K562 (cell line): Measurements from ENCODE around the gene DLGAP3. TPM values are rescaled to one million over a fixed set of nuclear protein-coding genes. Genes with fewer than 3 reads are reported as not detected.

ENCODE experiments used
- ATAC-seq: fragments of 200-7000 bp; cut with Tn5 transposase; 3 replicates; pipeline ENCODE4 v1.9.1; 2020; ENCODE audit warnings: moderate library complexity
- BruUV-seq: library from RNA; stranded (reverse); fragments of 400-500 nt; replicated peaks from 2 replicates; lab custom pipeline; 2021; lab: Mats Ljungman, UMichigan
- CTCF ChIA-PET: fragments of 300-600 bp; formaldehyde crosslinking; extraction: SDS; loops from one replicate; lab custom pipeline; 2021; ENCODE audit warnings: low intra/inter-chr PET ratio; lab: Yijun Ruan, JAX
- POLR2A ChIA-PET: fragments of 300-600, 350-650 bp; sonication (Branson Sonifier 250); formaldehyde crosslinking; extraction: SDS; loops from one replicate; lab custom pipeline; 2021; ENCODE audit warnings: antibody characterized with exemption, inconsistent platforms; lab: Yijun Ruan, JAX
- DNase-seq, 4 experiments: peaks; one replicate each; pipeline versions ENCODE4 v3.0.0 to v3.0.0-alpha.2; 2011 to 2018; ENCODE audit warnings: low spot score in 3 of 4, mixed read lengths in 3 of 4; ENCODE audit errors: extremely low read depth in 1 of 4
- FAIRE-seq: peaks from 2 replicates; lab custom pipeline; 2011; peaks lifted over from hg19 to GRCh38; lab: Jason Lieb, UNC
- H2AFZ ChIP-seq: 2 replicates; pipeline ENCODE4 v1.6.0; 2011; ENCODE audit warnings: low read depth, low read length, control low read depth, inconsistent platforms
- H3K27ac ChIP-seq: fragments of 200-600 bp; 3 replicates; pipeline ENCODE4 v1.8.0; 2011; ENCODE audit warnings: low read depth, mild to moderate bottlenecking, control low read depth, inconsistent platforms, low read length, moderate library complexity, mixed read lengths; ENCODE audit errors: extremely low read depth
- H3K27me3 ChIP-seq, 2 experiments: fragments of 300-600 bp in 1 of 2; 2 replicates in 1 of 2; 3 replicates in 1 of 2; pipeline versions ENCODE4 v1.6.0 to v1.8.0; 2011; ENCODE audit warnings: inconsistent platforms in 2 of 2, low read length in 2 of 2, mild to moderate bottlenecking in 1 of 2, mixed read lengths in 1 of 2, moderate library complexity in 1 of 2; ENCODE audit not compliant: control insufficient read depth in 2 of 2, insufficient read depth in 2 of 2
- H3K36me3 ChIP-seq: fragments of 300-600 bp; 3 replicates; pipeline ENCODE4 v1.8.0; 2011; ENCODE audit warnings: mild to moderate bottlenecking, low read length, inconsistent platforms; ENCODE audit not compliant: control insufficient read depth, insufficient read depth
- H3K4me1 ChIP-seq, 2 experiments: fragments of 200-600 bp in 1 of 2; replicated peaks in 1 of 2; 2 replicates in 1 of 2; 3 replicates in 1 of 2; pipeline versions ENCODE4 v1.5.1 to v1.8.0; 2011; ENCODE audit warnings: inconsistent platforms in 2 of 2, low read length in 2 of 2, mild to moderate bottlenecking in 1 of 2, mixed read lengths in 1 of 2, moderate library complexity in 1 of 2; ENCODE audit not compliant: control insufficient read depth in 2 of 2, insufficient read depth in 2 of 2
- H3K4me2 ChIP-seq: 2 replicates; pipeline ENCODE4 v1.6.1; 2011; ENCODE audit warnings: low read length, control low read depth, inconsistent platforms, mixed read lengths; ENCODE audit not compliant: insufficient read depth
- H3K4me3 ChIP-seq: fragments of 200-600 bp; sonication (generic), shearing (Covaris generic); 2 replicates; pipeline ENCODE4 v1.5.1; 2016; ENCODE audit warnings: control low read depth, inconsistent platforms
- H3K79me2 ChIP-seq: fragments of 200-600 bp; 3 replicates; pipeline ENCODE4 v1.8.0; 2011; ENCODE audit warnings: low read length, inconsistent platforms; ENCODE audit not compliant: control insufficient read depth, insufficient read depth
- H3K9ac ChIP-seq, 2 experiments: 2 replicates each; pipeline versions ENCODE4 v1.6.0 to v1.6.1; 2011; ENCODE audit warnings: low read depth in 2 of 2, low read length in 2 of 2, control low read depth in 1 of 2, inconsistent platforms in 1 of 2, mild to moderate bottlenecking in 1 of 2, mixed read lengths in 1 of 2; ENCODE audit not compliant: insufficient read depth in 1 of 2
- H3K9me1 ChIP-seq: one replicate; pipeline ENCODE4 v1.6.0; 2011; ENCODE audit warnings: inconsistent platforms, mild to moderate bottlenecking, low read length, moderate library complexity; ENCODE audit not compliant: control insufficient read depth, insufficient read depth
- H3K9me3 ChIP-seq: replicated peaks from 2 replicates; pipeline ENCODE4 v1.5.1; 2011; ENCODE audit warnings: low read depth, low read length, inconsistent platforms; ENCODE audit not compliant: control insufficient read depth, insufficient read depth
- H4K20me1 ChIP-seq: replicated peaks from 2 replicates; pipeline ENCODE4 v1.6.1; 2011; ENCODE audit warnings: low read length, inconsistent platforms, mixed read lengths; ENCODE audit not compliant: control insufficient read depth, insufficient read depth
- BRF2 ChIP-seq: IDR thresholded peaks from 3 replicates; pipeline ENCODE4 v1.6.1; 2011; ENCODE audit warnings: borderline replicate concordance, mild to moderate bottlenecking; ENCODE audit not compliant: insufficient read length, insufficient read depth
- EGR1 ChIP-seq: fragments of 450-650 bp; conservative IDR thresholded peaks from 2 replicates; pipeline ENCODE4 v1.6.1; 2017; ENCODE audit warnings: mild to moderate bottlenecking
- FOXJ2 ChIP-seq: fragments of 200-800 bp; sonication (Bioruptor generic); IDR thresholded peaks from 2 replicates; pipeline ENCODE4 v1.6.1; 2016; ENCODE audit warnings: missing genetic modification characterization, missing compliant biosample characterization
- KAT7 ChIP-seq: sonication (generic); formaldehyde crosslinking; IDR thresholded peaks from 2 replicates; pipeline ENCODE4 v1.8.0; 2022; ENCODE audit warnings: missing genetic modification reagents, mild to moderate bottlenecking, borderline replicate concordance
- MAX ChIP-seq: sonication (generic); formaldehyde crosslinking; IDR thresholded peaks from 2 replicates; pipeline ENCODE4 v1.9.0; 2022; ENCODE audit warnings: mild to moderate bottlenecking, missing genetic modification reagents
- MBD2 ChIP-seq: sonication (generic); IDR thresholded peaks from 2 replicates; pipeline ENCODE4 v1.6.1; 2016; ENCODE audit warnings: low read depth, borderline replicate concordance
- MYBL2 ChIP-seq, 2 experiments: fragments of 450-650 bp in 1 of 2; sonication (generic) in 1 of 2; formaldehyde crosslinking in 1 of 2; IDR thresholded peaks; 2 replicates each; pipeline versions ENCODE4 v1.6.1 to v1.8.1; 2017 to 2022; ENCODE audit warnings: borderline replicate concordance in 1 of 2, inconsistent platforms in 1 of 2, low read depth in 1 of 2, mild to moderate bottlenecking in 1 of 2, missing genetic modification reagents in 1 of 2, moderate library complexity in 1 of 2
- NFXL1 ChIP-seq: fragments of 450-650 bp; formaldehyde crosslinking; IDR thresholded peaks from 2 replicates; pipeline ENCODE4 v1.4.0; 2021; ENCODE audit warnings: mild to moderate bottlenecking
- NR2C2 ChIP-seq, 2 experiments: fragments of 200-800 bp in 1 of 2; sonication (Bioruptor generic) in 1 of 2; sonication (generic) in 1 of 2; formaldehyde crosslinking in 1 of 2; IDR thresholded peaks; 2 replicates each; pipeline versions ENCODE4 v1.6.1 to v1.8.0; 2016 to 2022; ENCODE audit warnings: mild to moderate bottlenecking in 1 of 2, missing compliant biosample characterization in 1 of 2, missing genetic modification characterization in 1 of 2, missing genetic modification reagents in 1 of 2
- RBM17 ChIP-seq: fragments of 200-400 bp; formaldehyde crosslinking; IDR thresholded peaks from 2 replicates; pipeline ENCODE4 v1.6.1; 2017; ENCODE audit warnings: low read depth, mild to moderate bottlenecking, low read length, borderline replicate concordance
- ZNF184 ChIP-seq: sonication (generic); formaldehyde crosslinking; IDR thresholded peaks from 2 replicates; pipeline ENCODE4 v1.5.0; 2020; ENCODE audit warnings: missing genetic modification reagents
- ZNF311 ChIP-seq: fragments of 250-450 bp; sonication (Bioruptor Pico); IDR thresholded peaks from 2 replicates; pipeline ENCODE4 v1.4.0; 2020; ENCODE audit warnings: mild to moderate bottlenecking, moderate library complexity
- ZNF511 ChIP-seq: sonication (generic); formaldehyde crosslinking; IDR thresholded peaks from 2 replicates; pipeline ENCODE4 v1.8.0; 2022; ENCODE audit warnings: mild to moderate bottlenecking, missing genetic modification reagents
- ZNF707 ChIP-seq: fragments of 250-450 bp; sonication (Bioruptor Pico); conservative IDR thresholded peaks from 2 replicates; pipeline ENCODE4 v1.8.0; 2022; ENCODE audit warnings: inconsistent platforms, mild to moderate bottlenecking, moderate library complexity
- ZNF717 ChIP-seq: fragments of 250-450 bp; sonication (Bioruptor Pico); IDR thresholded peaks from 2 replicates; pipeline ENCODE4 v1.5.0; 2021
- WGBS: fragments of 100-300 bp; shearing (Covaris generic); methylation state at CpG from one replicate; pipeline ENCODE4 v1.1.6; 2016; ENCODE audit warnings: low coverage, mixed read lengths; ENCODE audit not compliant: insufficient coverage; ENCODE audit errors: missing lambda C conversion rate; 5-methylcytosine and 5-hydroxymethylcytosine counted together
- in situ Hi-C: fragments of 300-500 bp; cut with MboI; formaldehyde crosslinking; loops from 4 replicates; pipeline ENCODE4 v1.15.0; 2018; ENCODE audit warnings: inconsistent platforms, mixed read lengths
- intact Hi-C: fragments of 100-400 bp; cut with micrococcal nuclease; formaldehyde crosslinking; loops from 2 replicates; pipeline ENCODE4 v1.14.2; 2022
- polyA plus RNA-seq, 8 experiments: library from polyadenylated mRNA; depleted of rRNA in 4 of 8; stranded (reverse) in 5 of 8; unstranded in 3 of 8; fragments of >200 nt; fragmentation: Nextera tagmentation in 2 of 8; fragmentation: Illumina TruSeq in 1 of 8; extraction: Ambion mirVana in 2 of 8; extraction: Trizol in 1 of 8; gene quantifications; 2 replicates each; pipeline versions ENCODE4 v1.2.1 to v1.2.3, GENCODE V29; 2011 to 2014; ENCODE audit warnings: inconsistent platforms in 1 of 8, missing spikeins in 1 of 8
- total RNA-seq, 7 experiments: library from RNA; depleted of rRNA in 6 of 7; stranded (reverse); fragments of >200 nt in 6 of 7; fragmentation: Illumina TruSeq in 2 of 7; extraction: Trizol in 2 of 7; gene quantifications; 2 replicates each; pipeline versions ENCODE4 v1.2.1 to v1.2.3, GENCODE V29; 2011 to 2021; ENCODE audit warnings: low replicate concordance in 1 of 7

The DLGAP3 gene
- total and polyA plus RNA-seq, 9 of the 15 experiments (the other 6 are each of a cell fraction or from before 2014, with no cell fraction given) = 0.01 to 0.16 (median 0.07) TPM; not detected in 6

- TF ChIP-seq KAT7 (0 out of 2 replicates have a peak, but pooled peaks have one; percentile 30), FOXJ2 (tag) (no peak), ZNF717 (CRISPR knock-in tag) (no peak), MYBL2 (IDR thresholded peaks at IDR 0.05; ENCODE audit: low read depth) (no peak), MYBL2 (CRISPR knock-in tag; IDR thresholded peaks at IDR 0.05; ENCODE audit: borderline replicate concordance) (no peak), NR2C2 (CRISPR knock-in tag; IDR thresholded peaks at IDR 0.05) (no peak), NR2C2 (tag; IDR thresholded peaks at IDR 0.05) (peak; percentile 73), ZNF311 (CRISPR knock-in tag) (peak; percentile 61; the same call in 1 of the 2 replicates), ZNF707 (CRISPR knock-in tag) (no peak)
These were observed 86.5 kb downstream of the DLGAP3 start (continued) for GRCh38 chr1:34842952-34843371.

GRCh38 chr1:34842073-34842472 lies 87.4 kb downstream of the DLGAP3 start:
- no TSS peak for BruUV-seq
- Histone ChIP-seq H3K27me3 (no peaks in the 10 kb centered on the region), H3K4me1 (peaks cover 38 to 57% of the 10 kb centered on the region in 2 experiments), H3K4me2 (no peak overlapping the region), H3K36me3 (no peaks in the 10 kb centered on the region), H3K27ac (no peak overlapping the region), H2AFZ (no peak overlapping the region), H3K9me3 (no peaks in the 10 kb centered on the region), H4K20me1 (0 out of 2 replicates have a peak, but pooled peaks cover 5% of the 10 kb centered on the region), H3K4me3 (no peak overlapping the region), H3K79me2 (no peaks in the 10 kb centered on the region), H3K9ac (no peak overlapping the region), H3K9me1 (peaks cover 8% of the 10 kb centered on the region)
- no peak for TF ChIP-seq EGR1
- no peak for TF ChIP-seq ZNF511 (CRISPR knock-in tag)
- no peak for TF ChIP-seq NFXL1 (CRISPR knock-in tag)
- peak; percentile 16; the same call in 1 of the 2 replicates for TF ChIP-seq MAX (CRISPR knock-in tag)
- TF ChIP-seq ZNF184 = no peak
- no peak for TF ChIP-seq MBD2
- TF ChIP-seq BRF2 = no peak
- TF ChIP-seq RBM17 = no peak
- ChIA-PET CTCF (no interaction called here), POLR2A (interaction anchor here (0.7 to 1.1 kb wide), 2 partner anchors 15 to 57 kb away, joined by 3 read pairs; no protein-coding TSS in a partner anchor)
- 34% methylated on average over 3 of the region's 3 CpGs for WGBS
- FAIRE-seq (no peak), ATAC-seq (no peak), DNase-seq (no peak)
- intact Hi-C loops (no loop called here), in situ Hi-C loops (no loop called here)
